ENCODE data around the gene COPG2. TPM values are rescaled to one million over a fixed set of nuclear protein-coding genes. Genes with fewer than 3 reads are reported as not detected.
"Not testable (repeated sequence)": the region's sequence is repeated elsewhere in the genome, so short reads cannot be mapped to it uniquely, and the experiment has no call there.

The COPG2 gene
- polyA plus RNA-seq, 4 donors: 57.4 to 61.8 (median 59.9) TPM

- DNase-seq (ENCODE audit: low read depth in 4 of 4, low spot score in 2 of 4): not testable (repeated sequence)
These were observed 156.5 kb downstream of the COPG2 start for GRCh38 chr7:130512038-130512437.

GRCh38 chr7:130506358-130506757, 162.2 kb downstream of the COPG2 start:
- DNase-seq (ENCODE audit: low read depth in 4 of 4, low spot score in 2 of 4): no peak

- DNase-seq (ENCODE audit: low read depth in 4 of 4, low spot score in 2 of 4): no peak
These were observed 162.8 kb downstream of the COPG2 start for GRCh38 chr7:130505753-130506152.

- DNase-seq (ENCODE audit: low read depth in 4 of 4, low spot score in 2 of 4): no peak
These were observed 167.6 kb downstream of the COPG2 start for GRCh38 chr7:130500910-130501309.

- no peak for DNase-seq (ENCODE audit: low read depth in 4 of 4, low spot score in 2 of 4)
These were observed 168.1 kb downstream of the COPG2 start for GRCh38 chr7:130500463-130500862.

GRCh38 chr7:130494431-130494858, 174.1 kb downstream of the COPG2 start:
- no peak for DNase-seq (ENCODE audit: low read depth in 4 of 4, low spot score in 2 of 4)

- no peak for DNase-seq (ENCODE audit: low read depth in 4 of 4, low spot score in 2 of 4)
These were observed 175.2 kb downstream of the COPG2 start for GRCh38 chr7:130493275-130493873.

GRCh38 chr7:130492523-130493274, 175.8 kb downstream of the COPG2 start:
- no peak for DNase-seq (ENCODE audit: low read depth in 4 of 4, low spot score in 2 of 4)

- no peak for DNase-seq (ENCODE audit: low read depth in 4 of 4, low spot score in 2 of 4)
These were observed 176.6 kb downstream of the COPG2 start, which contains the start of gene MEST for GRCh38 chr7:130491841-130492522. Gene MEST (plus strand): TSS chr7:130492085. CDS start chr7:130492314, 229 bp downstream.

GRCh38 chr7:130490888-130491804, 177.4 kb downstream of the COPG2 start:
- DNase-seq (ENCODE audit: low read depth in 4 of 4, low spot score in 2 of 4): no peak

GRCh38 chr7:130490311-130490791, 178.2 kb downstream of the COPG2 start:
- DNase-seq (ENCODE audit: low read depth in 4 of 4, low spot score in 2 of 4): peak in 1 of 4 donors; percentile 75

- DNase-seq (ENCODE audit: low read depth in 4 of 4, low spot score in 2 of 4): peak in 2 of 4 donors; percentile 73 to 81
These were observed 179.2 kb downstream of the COPG2 start for GRCh38 chr7:130489140-130489983.

GRCh38 chr7:130488392-130489139, 180.0 kb downstream of the COPG2 start:
- no peak for DNase-seq (ENCODE audit: low read depth in 4 of 4, low spot score in 2 of 4)

- no peak for DNase-seq (ENCODE audit: low read depth in 4 of 4, low spot score in 2 of 4)
These were observed 181.6 kb downstream of the COPG2 start for GRCh38 chr7:130486954-130487436.

- no peak for DNase-seq (ENCODE audit: low read depth in 4 of 4, low spot score in 2 of 4)
These were observed 182.2 kb downstream of the COPG2 start for GRCh38 chr7:130486114-130486953.

- no peak for DNase-seq (ENCODE audit: low read depth in 4 of 4, low spot score in 2 of 4)
These were observed 182.8 kb downstream of the COPG2 start for GRCh38 chr7:130485734-130486113.

- no peak for DNase-seq (ENCODE audit: low read depth in 4 of 4, low spot score in 2 of 4)
These were observed 185.5 kb downstream of the COPG2 start for GRCh38 chr7:130483031-130483430.

GRCh38 chr7:130481898-130482297, 186.7 kb downstream of the COPG2 start:
- no peak for DNase-seq (ENCODE audit: low read depth in 4 of 4, low spot score in 2 of 4)

All from left renal cortex interstitium (tissue), 4 donors.